HG03439 (cell line): Measurements from ENCODE around the gene PERM1.

Experiments
- ATAC-seq: cut with Tn5 transposase; IDR thresholded peaks from one replicate; pipeline ENCODE4 v1.9.1; 2021; ENCODE audit warnings: mild to moderate bottlenecking, moderate library complexity; ENCODE audit not compliant: unreplicated experiment

The PERM1 gene

GRCh38 chr1:936348-937264, 45.3 kb downstream of the PERM1 start:
- ATAC-seq, result no peak

GRCh38 chr1:935751-936231, 46.1 kb downstream of the PERM1 start:
- no peak for ATAC-seq

- no peak for ATAC-seq
These were observed 46.7 kb downstream of the PERM1 start for GRCh38 chr1:934991-935750.

GRCh38 chr1:933603-933940, 48.3 kb downstream of the PERM1 start:
- ATAC-seq, result no peak

- no peak for ATAC-seq
These were observed 48.9 kb downstream of the PERM1 start for GRCh38 chr1:932776-933602.

- ATAC-seq, result no peak
These were observed 49.8 kb downstream of the PERM1 start for GRCh38 chr1:932173-932510.

- no peak for ATAC-seq
These were observed 50.3 kb downstream of the PERM1 start for GRCh38 chr1:931380-932172.

- ATAC-seq, result no peak
These were observed 51.2 kb downstream of the PERM1 start for GRCh38 chr1:930633-931138.

- ATAC-seq, result no peak
These were observed 51.9 kb downstream of the PERM1 start for GRCh38 chr1:929712-930632.

GRCh38 chr1:928825-929661, 52.9 kb downstream of the PERM1 start:
- ATAC-seq, result no peak

- ATAC-seq, result no peak
These were observed 54.1 kb downstream of the PERM1 start for GRCh38 chr1:927748-928147.

- ATAC-seq, result no peak
These were observed 54.7 kb downstream of the PERM1 start for GRCh38 chr1:927234-927633.

- no peak for ATAC-seq
These were observed 56.1 kb downstream of the PERM1 start for GRCh38 chr1:925561-926421.
